Activated T-helper 17 cell treated with anti-CD3 and anti-CD28 coated beads, Interleukin-2, amount 50 U/mL, for 72 hours (primary cell): ENCODE data around the gene CPLX1. TPM values are rescaled to one million over a fixed set of nuclear protein-coding genes. Genes with fewer than 3 reads are reported as not detected.

Experiments
- ATAC-seq: fragments of 150-1000 bp; cut with Tn5 transposase; replicated peaks from 2 replicates; pipeline ENCODE4 v1.10.0; 2021; ENCODE audit warnings: mild to moderate bottlenecking, moderate library complexity
- H3K27ac Mint-ChIP-seq: one replicate; pipeline ENCODE4 v1.8.0; 2022; ENCODE audit warnings: mixed read lengths
- H3K27me3 Mint-ChIP-seq: one replicate; pipeline ENCODE4 v1.8.0; 2022; ENCODE audit warnings: mixed read lengths
- H3K36me3 Mint-ChIP-seq: one replicate; pipeline ENCODE4 v1.8.0; 2022; ENCODE audit warnings: low read depth, mild to moderate bottlenecking, mixed read lengths
- H3K4me1 Mint-ChIP-seq: one replicate; pipeline ENCODE4 v1.8.0; 2022; ENCODE audit warnings: mixed read lengths
- H3K4me3 Mint-ChIP-seq: one replicate; pipeline ENCODE4 v1.8.0; 2022; ENCODE audit warnings: mild to moderate bottlenecking, mixed read lengths
- H3K9me3 Mint-ChIP-seq: one replicate; pipeline ENCODE4 v1.8.0; 2022; ENCODE audit warnings: mixed read lengths
- total RNA-seq, 2 donors: library from RNA; stranded (reverse); gene quantifications; one replicate each; pipeline ENCODE4 v1.2.3, GENCODE V29; 2022

CPLX1 gene
- total RNA-seq, 2 donors from 2014 or later: 0.50 to 3.6 TPM

- no peak for ATAC-seq
- H3K27ac Mint-ChIP-seq: no peak overlapping the region
- no peaks in the 10 kb centered on the region for H3K4me1 Mint-ChIP-seq
- H3K36me3 Mint-ChIP-seq: peaks cover 71% of the 10 kb centered on the region
- no peaks in the 10 kb centered on the region for H3K9me3 Mint-ChIP-seq
- no peak overlapping the region for H3K4me3 Mint-ChIP-seq
- no peaks in the 10 kb centered on the region for H3K27me3 Mint-ChIP-seq
Measured at GRCh38 chr4:864456-865120, 38.7 kb upstream of the CPLX1 start.

- Mint-ChIP-seq H3K36me3 (peaks cover 93% of the 10 kb centered on the region), H3K27me3 (no peaks in the 10 kb centered on the region)
- no peak for ATAC-seq
Measured at GRCh38 chr4:860561-860960, 34.6 kb upstream of the CPLX1 start.

GRCh38 chr4:859496-859895, 33.6 kb upstream of the CPLX1 start:
- H3K27me3 Mint-ChIP-seq: no peaks in the 10 kb centered on the region
- ATAC-seq: no peak
- no peak overlapping the region for H3K4me3 Mint-ChIP-seq
- peaks cover 5% of the 10 kb centered on the region for H3K9me3 Mint-ChIP-seq
- no peak overlapping the region for H3K27ac Mint-ChIP-seq
- H3K4me1 Mint-ChIP-seq: peaks cover 15% of the 10 kb centered on the region
- H3K36me3 Mint-ChIP-seq: peaks cover 96% of the 10 kb centered on the region

More at GRCh38 chr4:860561-860960, 34.6 kb upstream of the CPLX1 start:
- Mint-ChIP-seq H3K27ac (no peak overlapping the region), H3K9me3 (peaks cover 5% of the 10 kb centered on the region), H3K4me1 (peaks cover 15% of the 10 kb centered on the region), H3K4me3 (no peak overlapping the region)

GRCh38 chr4:858831-859451, 33.0 kb upstream of the CPLX1 start:
- no peak for ATAC-seq
- Mint-ChIP-seq H3K27me3 (no peaks in the 10 kb centered on the region), H3K4me1 (peaks cover 15% of the 10 kb centered on the region), H3K9me3 (peaks cover 5% of the 10 kb centered on the region), H3K36me3 (peaks cover 96% of the 10 kb centered on the region), H3K4me3 (no peak overlapping the region), H3K27ac (no peak overlapping the region)

GRCh38 chr4:858041-858481, 32.1 kb upstream of the CPLX1 start:
- H3K9me3 Mint-ChIP-seq: peaks cover 5% of the 10 kb centered on the region
- H3K4me1 Mint-ChIP-seq: peaks cover 15% of the 10 kb centered on the region
- H3K27ac Mint-ChIP-seq: no peak overlapping the region
- no peak for ATAC-seq
- peaks cover 94% of the 10 kb centered on the region for H3K36me3 Mint-ChIP-seq
- H3K27me3 Mint-ChIP-seq: no peaks in the 10 kb centered on the region
- H3K4me3 Mint-ChIP-seq: no peak overlapping the region

- H3K27me3 Mint-ChIP-seq: no peaks in the 10 kb centered on the region
- peaks cover 5% of the 10 kb centered on the region for H3K9me3 Mint-ChIP-seq
- no peak overlapping the region for H3K27ac Mint-ChIP-seq
- ATAC-seq: no peak
- no peak overlapping the region for H3K4me3 Mint-ChIP-seq
- H3K36me3 Mint-ChIP-seq: peaks cover 94% of the 10 kb centered on the region
- H3K4me1 Mint-ChIP-seq: peaks cover 15% of the 10 kb centered on the region
Measured at GRCh38 chr4:857461-857860, 31.5 kb upstream of the CPLX1 start.

GRCh38 chr4:856225-856901, 30.4 kb upstream of the CPLX1 start:
- Mint-ChIP-seq H3K36me3 (peaks cover 89% of the 10 kb centered on the region), H3K4me3 (no peak overlapping the region), H3K9me3 (peaks cover 5% of the 10 kb centered on the region), H3K4me1 (peaks cover 15% of the 10 kb centered on the region), H3K27me3 (no peaks in the 10 kb centered on the region), H3K27ac (peak overlapping the region; percentile 81)
- ATAC-seq: no peak

- Mint-ChIP-seq H3K4me1 (peaks cover 15% of the 10 kb centered on the region), H3K9me3 (peaks cover 5% of the 10 kb centered on the region), H3K27me3 (no peaks in the 10 kb centered on the region), H3K4me3 (no peak overlapping the region), H3K27ac (peak overlapping the region; percentile 81), H3K36me3 (peaks cover 89% of the 10 kb centered on the region)
- no peak for ATAC-seq
Measured at GRCh38 chr4:855880-856224, 29.9 kb upstream of the CPLX1 start.

GRCh38 chr4:854356-854755, 28.4 kb upstream of the CPLX1 start:
- H3K36me3 Mint-ChIP-seq: peaks cover 78% of the 10 kb centered on the region
- ATAC-seq: no peak

GRCh38 chr4:853416-853781, 27.5 kb upstream of the CPLX1 start:
- Mint-ChIP-seq H3K4me1 (peaks cover 15% of the 10 kb centered on the region), H3K4me3 (no peak overlapping the region), H3K27ac (no peak overlapping the region), H3K9me3 (peaks cover 5% of the 10 kb centered on the region), H3K27me3 (no peaks in the 10 kb centered on the region), H3K36me3 (peaks cover 75% of the 10 kb centered on the region)
- no peak for ATAC-seq

More at GRCh38 chr4:854356-854755, 28.4 kb upstream of the CPLX1 start:
- peaks cover 5% of the 10 kb centered on the region for H3K9me3 Mint-ChIP-seq
- H3K4me3 Mint-ChIP-seq: no peak overlapping the region
- no peaks in the 10 kb centered on the region for H3K27me3 Mint-ChIP-seq
- peaks cover 15% of the 10 kb centered on the region for H3K4me1 Mint-ChIP-seq
- no peak overlapping the region for H3K27ac Mint-ChIP-seq

GRCh38 chr4:851701-852430, 25.9 kb upstream of the CPLX1 start:
- ATAC-seq: no peak
- no peak overlapping the region for H3K27ac Mint-ChIP-seq
- peaks cover 6% of the 10 kb centered on the region for H3K4me1 Mint-ChIP-seq
- peaks cover 60% of the 10 kb centered on the region for H3K36me3 Mint-ChIP-seq
- no peaks in the 10 kb centered on the region for H3K27me3 Mint-ChIP-seq
- peaks cover 5% of the 10 kb centered on the region for H3K9me3 Mint-ChIP-seq
- H3K4me3 Mint-ChIP-seq: no peak overlapping the region

- H3K27ac Mint-ChIP-seq: no peak overlapping the region
- no peaks in the 10 kb centered on the region for H3K9me3 Mint-ChIP-seq
- no peaks in the 10 kb centered on the region for H3K4me1 Mint-ChIP-seq
- no peak overlapping the region for H3K4me3 Mint-ChIP-seq
- H3K36me3 Mint-ChIP-seq: peaks cover 48% of the 10 kb centered on the region
- no peak for ATAC-seq
- no peaks in the 10 kb centered on the region for H3K27me3 Mint-ChIP-seq
Measured at GRCh38 chr4:850323-850945, 24.5 kb upstream of the CPLX1 start.

- no peaks in the 10 kb centered on the region for H3K27me3 Mint-ChIP-seq
- H3K9me3 Mint-ChIP-seq: no peaks in the 10 kb centered on the region
- no peaks in the 10 kb centered on the region for H3K4me1 Mint-ChIP-seq
- peaks cover 40% of the 10 kb centered on the region for H3K36me3 Mint-ChIP-seq
- H3K27ac Mint-ChIP-seq: no peak overlapping the region
- H3K4me3 Mint-ChIP-seq: no peak overlapping the region
- no peak for ATAC-seq
Measured at GRCh38 chr4:849478-850175, 23.7 kb upstream of the CPLX1 start.
